HTERT RPE-1 (cell line): ENCODE results near the gene CDV3.
"Not testable (repeated sequence)": the region's sequence is repeated elsewhere in the genome, so short reads cannot be mapped to it uniquely, and the experiment has no call there.

Experiments used
- in situ Hi-C: fragments of 300-500 bp; cut with MboI; formaldehyde crosslinking; loops from 4 replicates; pipeline ENCODE4 v1.14.3; 2020; ENCODE audit warnings: low sequenced_read_pairs

The CDV3 gene

GRCh38 chr3:133573629-133574194, at the start of gene CDV3:
Gene CDV3, plus strand, starts transcription at chr3:133573686. Its CDS starts 359 bp downstream, at chr3:133574045.
- in situ Hi-C loops, result no loop called here

DNA sequence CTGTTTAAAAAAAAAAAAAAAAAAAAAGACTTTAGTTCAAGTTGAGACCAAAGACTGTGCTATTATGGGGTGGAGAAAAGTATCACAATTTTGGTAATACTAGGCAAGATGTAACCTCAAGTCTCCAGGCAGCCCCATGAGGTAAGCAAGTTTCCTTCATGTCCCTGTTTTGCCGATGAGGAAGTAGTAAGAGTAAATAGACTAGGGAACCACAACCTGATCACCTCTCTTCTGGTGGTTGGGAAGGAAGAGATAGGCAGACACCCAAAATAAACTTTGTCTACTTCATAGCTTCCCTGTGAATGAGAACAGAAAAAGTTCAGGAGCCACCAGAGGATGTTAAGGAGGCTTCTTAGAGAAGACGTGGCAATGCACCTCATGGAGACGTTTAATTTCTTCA, 49.7 kb upstream of the CDV3 start:
- in situ Hi-C loops, result not testable (repeated sequence)

DNA sequence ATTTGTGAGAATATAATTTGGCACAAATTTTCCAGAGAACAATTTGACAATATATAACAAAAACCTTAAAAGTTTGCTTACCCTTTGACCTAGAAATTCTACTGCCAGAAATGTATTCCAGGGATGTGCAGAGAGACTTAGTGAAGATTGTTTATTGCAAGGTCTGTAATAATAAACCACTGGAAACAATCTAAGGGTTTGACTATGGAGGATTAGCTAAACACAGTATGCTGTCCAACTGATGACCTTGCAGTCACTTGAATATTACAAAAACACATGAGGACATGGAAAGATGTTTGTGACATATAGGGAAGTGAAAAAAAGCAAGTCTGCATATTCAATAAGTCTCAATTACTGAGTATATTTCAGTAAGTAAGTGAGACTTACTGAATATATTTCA, 48.1 kb upstream of the CDV3 start:
- in situ Hi-C loops, result no loop called here

GRCh38 chr3:133527081-133527715, 46.3 kb upstream of the CDV3 start:
- in situ Hi-C loops, result no loop called here

DNA sequence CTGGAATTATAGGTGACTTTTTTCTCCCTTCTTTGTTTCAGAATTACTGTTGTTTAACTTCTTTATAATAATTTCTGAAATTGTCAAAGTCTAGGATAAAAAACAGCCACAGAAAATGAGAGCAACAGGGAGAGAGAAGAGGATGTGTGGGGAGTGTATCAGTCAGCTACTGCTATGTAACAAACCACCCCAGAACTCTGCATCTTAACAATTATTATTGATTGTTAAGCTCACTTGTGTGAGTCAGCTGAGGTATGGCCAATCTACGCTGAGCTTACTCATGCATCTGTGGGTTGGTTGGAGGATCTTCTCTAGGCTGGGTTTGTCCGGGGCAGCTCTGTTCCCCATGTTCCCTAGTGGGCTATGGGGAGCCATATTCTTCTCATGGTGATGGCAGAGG, 43.7 kb upstream of the CDV3 start:
- in situ Hi-C loops, result no loop called here

DNA sequence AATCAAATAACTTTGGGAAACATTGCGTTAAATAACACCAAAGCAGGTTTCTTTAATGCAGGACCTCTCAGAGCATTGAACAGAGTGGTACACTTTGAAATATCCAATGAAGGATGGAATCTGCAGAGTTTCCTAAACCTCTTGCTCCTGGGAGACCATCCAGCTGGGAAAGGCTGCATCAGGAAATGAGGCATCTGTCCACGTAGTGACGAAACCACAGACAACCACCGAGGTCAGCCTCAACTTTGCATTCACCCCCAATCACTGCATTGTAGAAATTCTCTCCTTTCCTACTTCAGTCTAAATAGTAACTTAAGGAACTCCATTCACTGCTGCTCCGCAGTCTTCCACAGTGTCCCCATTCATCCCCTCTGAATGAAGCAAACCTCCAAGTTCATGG, 41.5 kb upstream of the CDV3 start:
- in situ Hi-C loops, result no loop called here

GRCh38 chr3:133532951-133533350, 40.5 kb upstream of the CDV3 start:
- in situ Hi-C loops, result no loop called here

DNA sequence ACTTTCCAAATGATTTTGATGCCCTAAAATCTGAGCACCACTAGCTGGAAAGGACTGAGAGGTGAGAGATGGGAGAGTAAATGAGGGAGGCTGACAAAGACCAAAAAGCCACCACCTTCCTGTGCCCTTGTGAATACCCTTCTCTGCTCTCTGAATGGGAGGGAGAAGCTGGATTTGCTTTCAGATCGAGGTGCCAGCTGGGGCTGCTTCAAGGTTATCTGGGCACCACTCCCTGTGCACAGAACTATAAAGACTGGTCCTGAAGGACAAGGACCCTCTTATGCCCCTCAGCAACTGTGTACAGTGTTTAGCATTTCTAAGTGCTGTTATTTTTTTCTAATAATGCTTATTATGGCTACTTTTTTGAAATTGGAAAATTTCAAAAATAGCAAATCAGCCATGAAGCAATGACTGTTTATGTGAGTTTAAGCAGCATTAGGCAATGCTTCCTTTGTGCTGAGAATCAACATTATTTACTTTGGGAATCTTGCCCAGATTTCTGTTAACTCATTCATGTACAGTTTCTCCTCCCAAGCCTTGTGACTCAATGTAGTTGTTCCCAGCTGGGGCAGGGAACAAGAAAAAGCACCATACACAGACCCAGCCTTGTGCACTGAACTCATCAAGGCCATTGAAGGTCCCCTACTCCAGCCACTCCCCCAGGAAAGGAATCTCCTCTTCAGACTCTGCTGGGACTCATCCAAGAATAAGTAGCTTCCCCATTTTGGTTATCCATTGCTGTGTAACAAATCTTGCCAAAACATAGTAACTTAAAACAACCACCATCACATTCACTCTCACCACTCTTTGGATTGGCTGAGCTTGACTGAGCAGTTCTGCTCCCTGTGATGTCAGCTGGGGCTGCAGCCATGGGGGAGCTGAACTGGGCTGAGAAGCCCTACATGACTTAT, 37.3 kb upstream of the CDV3 start:
- in situ Hi-C loops, result no loop called here

DNA sequence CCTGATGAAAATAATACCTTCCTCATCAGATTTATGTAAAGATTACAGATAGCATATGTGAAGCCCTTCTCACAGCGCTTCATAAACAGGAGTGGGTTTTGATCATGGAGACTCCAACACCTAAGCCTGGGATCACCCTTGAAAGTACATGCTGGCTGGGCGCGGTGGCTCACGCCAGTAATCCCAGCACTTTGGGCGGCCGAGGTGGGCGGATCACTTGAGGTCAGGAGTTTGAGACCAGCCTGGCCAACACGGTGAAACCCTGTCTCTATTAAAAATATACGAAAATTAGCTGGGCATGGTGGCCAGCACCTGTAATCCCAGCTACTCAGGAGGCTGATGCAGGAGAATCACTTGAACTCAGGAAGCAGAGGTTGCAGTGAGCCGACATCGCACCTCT, 36.4 kb upstream of the CDV3 start:
- in situ Hi-C loops, result not testable (repeated sequence)

DNA sequence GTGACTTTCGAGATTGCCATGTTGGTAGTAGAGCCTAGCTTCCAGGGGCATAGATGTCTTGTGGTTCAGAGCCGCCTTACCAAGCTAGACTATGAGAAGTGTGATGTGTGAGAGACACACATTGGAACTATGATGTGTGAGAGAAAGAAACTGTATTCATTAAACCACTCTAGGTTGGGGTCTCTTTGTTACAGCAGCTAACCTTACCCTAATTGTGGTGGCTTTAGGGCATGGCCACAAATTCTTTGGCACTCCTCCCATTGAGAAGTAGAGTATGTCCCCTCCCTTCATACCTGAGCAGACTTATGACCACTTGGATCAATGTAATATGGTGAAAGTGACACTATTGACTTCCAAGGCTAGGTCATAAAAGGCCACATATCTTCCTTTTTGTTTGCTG, 35.3 kb upstream of the CDV3 start:
- in situ Hi-C loops, result no loop called here

DNA sequence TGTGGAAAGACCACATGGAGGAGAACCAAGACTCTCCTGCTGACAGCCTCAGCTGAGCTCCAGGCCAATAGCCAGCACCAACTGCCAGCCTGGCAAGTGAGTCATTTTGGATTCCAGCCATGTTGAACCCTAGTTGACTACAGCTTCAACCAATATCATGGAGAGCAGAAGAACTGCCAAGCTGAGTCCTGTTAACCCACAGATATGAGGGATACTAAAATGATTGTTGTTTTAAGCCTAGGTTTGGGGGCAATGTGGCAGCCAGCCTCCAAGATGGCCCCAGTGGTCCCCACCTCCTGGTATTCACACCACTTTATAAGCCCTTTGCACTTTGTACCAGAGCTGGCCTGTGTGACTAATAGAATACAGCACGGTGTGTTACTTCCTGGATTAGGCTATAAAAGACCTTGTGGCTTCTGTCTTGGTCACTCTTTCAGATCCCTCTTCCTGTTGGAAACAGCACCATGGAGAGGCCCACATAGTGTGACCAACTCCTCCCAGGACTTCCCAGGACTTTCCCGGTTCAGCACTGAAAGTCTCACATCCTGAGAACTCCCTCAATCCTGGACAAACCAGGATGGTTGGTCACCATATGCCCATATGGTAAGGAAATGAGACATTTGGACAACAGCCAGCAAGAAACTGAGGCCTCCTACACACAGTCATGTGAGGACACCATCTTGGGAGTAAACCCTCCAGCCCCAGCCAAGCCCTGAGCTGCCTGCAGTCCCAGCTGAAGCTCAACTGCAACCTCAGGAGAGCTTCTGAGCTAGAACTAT, 32.4 kb upstream of the CDV3 start:
- in situ Hi-C loops, result no loop called here

DNA sequence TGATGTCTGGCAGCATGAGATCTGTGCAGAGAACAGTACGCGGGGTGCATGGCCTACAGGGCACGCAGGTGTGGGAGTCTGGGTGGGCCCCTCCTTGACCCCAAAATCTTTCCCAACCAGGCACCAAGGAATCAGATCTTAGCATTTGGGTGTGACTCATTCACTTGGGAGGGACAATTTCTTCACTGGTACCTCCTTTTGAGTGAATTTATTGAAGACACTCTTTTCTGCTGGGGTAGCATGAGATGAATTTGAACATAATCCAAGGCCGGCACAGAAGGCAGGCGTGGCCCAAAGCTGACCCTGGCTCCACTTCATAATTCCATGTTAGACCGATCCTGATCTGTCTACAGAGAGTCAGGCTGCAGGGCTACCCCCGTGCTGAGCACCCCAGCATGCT, 30.6 kb upstream of the CDV3 start:
- in situ Hi-C loops, result no loop called here

DNA sequence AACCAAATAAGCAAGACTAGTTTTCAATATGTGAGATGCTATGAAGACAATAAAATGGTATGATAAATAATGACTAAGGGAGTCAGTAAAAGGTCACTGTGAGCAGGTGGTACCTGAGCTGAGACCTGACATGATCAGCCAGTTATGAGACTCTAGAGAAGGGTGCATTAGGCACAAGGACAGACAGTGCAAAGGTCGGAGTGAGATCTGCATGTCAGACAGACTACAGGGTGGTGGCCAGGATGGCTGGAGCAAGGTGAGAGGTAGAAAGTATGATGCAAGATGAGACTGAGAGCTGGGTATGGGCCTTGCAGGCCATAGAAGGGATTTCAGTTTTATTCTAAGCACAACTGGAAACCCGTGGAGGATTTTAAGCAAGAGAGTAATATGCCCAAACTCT, 28.5 kb upstream of the CDV3 start:
- in situ Hi-C loops, result not testable (repeated sequence)

- in situ Hi-C loops, result no loop called here
Measured at GRCh38 chr3:133547432-133548041, 25.9 kb upstream of the CDV3 start.

DNA sequence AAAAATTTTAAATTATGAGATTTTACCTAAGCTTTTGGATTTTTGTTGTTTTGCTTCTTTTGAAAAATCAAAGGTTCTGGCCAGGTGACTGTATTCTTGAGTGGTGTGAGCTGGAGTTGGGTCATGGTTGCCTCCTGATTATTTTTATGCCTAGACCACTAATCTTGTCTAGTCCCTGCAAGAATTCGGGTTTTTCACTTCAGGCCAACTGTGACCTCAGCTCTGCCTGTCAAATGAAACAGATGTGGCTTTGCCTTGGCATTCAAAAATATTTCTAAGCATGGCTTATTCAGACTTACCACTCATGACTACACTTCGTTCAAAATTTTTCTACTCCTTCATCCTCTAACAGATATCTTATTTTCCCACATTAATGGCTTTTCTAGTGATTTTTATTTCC, 25.4 kb upstream of the CDV3 start:
- in situ Hi-C loops, result no loop called here

DNA sequence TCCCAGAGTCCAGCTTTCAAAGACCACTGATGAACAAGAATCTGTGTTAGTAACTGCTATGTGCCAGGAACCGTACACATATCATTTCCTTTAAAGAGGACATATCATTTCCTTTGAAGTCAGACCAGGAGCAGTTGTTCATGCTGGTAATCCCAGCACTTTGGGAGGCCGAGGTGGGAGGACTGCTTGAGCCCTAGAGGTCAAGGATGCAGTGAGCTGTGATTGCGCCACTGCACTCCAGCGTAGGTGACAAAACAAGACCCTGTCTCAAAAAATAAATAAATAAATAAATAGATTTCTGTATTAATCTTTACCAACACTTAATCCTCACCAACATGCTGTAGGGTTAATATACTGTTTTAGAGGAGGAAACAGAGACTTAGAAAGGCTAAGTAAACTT, 23.9 kb upstream of the CDV3 start:
- in situ Hi-C loops, result no loop called here

- in situ Hi-C loops, result not testable (repeated sequence)
Measured at GRCh38 chr3:133551589-133551988, 21.9 kb upstream of the CDV3 start.

GRCh38 chr3:133561679-133562078, 11.8 kb upstream of the CDV3 start:
- in situ Hi-C loops, result no loop called here

DNA sequence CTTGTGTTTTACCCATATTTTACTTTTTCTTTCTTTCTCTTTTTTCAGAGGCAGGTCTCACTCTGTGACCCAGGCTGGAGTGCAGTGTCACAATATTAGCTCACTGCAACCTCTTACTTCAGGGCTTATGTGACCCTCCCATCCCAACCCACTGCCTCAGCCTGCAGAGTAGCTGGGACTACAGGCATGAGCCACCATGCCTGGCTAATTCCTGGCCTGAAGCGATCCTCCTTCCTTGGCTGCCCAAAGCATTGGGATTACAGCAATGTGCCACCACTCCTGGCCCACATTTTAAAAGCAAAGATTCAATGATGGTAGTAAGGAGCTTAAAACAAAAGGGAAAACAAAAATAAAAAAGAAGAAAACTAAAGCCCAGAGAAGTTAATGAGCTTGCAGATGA, 11.1 kb upstream of the CDV3 start:
- in situ Hi-C loops, result no loop called here

GRCh38 chr3:133563186-133563591, 10.3 kb upstream of the CDV3 start:
- in situ Hi-C loops, result no loop called here

DNA sequence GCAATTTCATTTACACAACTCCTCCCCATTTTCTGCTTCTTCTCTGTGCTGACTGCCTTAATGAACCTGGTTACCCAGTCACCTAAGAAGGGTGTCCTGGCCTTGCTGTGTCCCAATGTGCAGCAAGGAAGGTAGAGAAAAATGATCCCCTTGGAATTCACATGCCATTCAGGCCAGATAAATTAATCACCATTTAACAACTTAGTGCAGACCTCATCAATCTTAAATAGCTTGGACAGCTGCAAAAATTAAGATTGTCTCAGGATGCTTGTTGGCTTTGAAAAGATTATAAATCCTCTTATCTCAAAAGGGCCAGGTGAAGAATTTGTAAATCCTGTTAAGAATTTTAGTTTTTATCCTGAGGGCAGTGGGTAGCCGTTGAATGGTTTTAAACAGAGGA, 9.7 kb upstream of the CDV3 start:
- in situ Hi-C loops, result no loop called here
